GM18517 (cell line): ENCODE measurements around the gene LRRIQ4.
A peak's percentile ranks its signal among the peaks of the same experiment; 100 is the strongest.

ENCODE experiments used
- ATAC-seq: cut with Tn5 transposase; IDR thresholded peaks from one replicate; pipeline ENCODE4 v1.9.1; 2021; ENCODE audit warnings: mild to moderate bottlenecking, moderate library complexity; ENCODE audit not compliant: unreplicated experiment

Gene LRRIQ4

DNA sequence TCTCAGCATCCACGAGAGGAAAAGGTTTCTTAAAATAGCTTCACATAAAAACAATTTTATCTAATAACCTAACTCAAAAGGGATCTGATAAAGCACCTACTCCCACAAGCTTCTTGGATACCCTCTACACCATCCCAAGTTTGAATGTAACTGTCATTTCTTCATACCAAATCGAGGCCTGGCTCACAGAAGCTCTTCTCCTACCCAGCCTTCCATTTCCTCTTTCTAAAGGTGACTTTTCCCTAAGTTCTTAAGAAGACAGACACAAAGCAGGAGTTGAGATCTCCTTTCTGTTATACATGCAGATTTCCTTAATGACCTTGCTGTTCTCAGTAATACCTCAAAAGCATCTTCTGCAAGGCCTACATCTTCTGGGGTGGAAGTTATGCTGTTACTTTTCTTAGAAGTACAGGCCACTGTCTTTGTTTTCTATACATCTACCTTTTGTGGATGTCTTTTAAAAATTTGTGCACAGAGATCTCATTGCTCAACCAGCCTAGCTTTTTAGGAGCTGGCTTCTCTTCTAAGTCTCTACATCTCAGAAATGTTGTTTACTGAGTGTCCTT, 3.4 kb upstream of the LRRIQ4 start:
- no peak for ATAC-seq

GRCh38 chr3:169811631-169812331, 889 bp upstream of the LRRIQ4 start:
- no peak for ATAC-seq

DNA sequence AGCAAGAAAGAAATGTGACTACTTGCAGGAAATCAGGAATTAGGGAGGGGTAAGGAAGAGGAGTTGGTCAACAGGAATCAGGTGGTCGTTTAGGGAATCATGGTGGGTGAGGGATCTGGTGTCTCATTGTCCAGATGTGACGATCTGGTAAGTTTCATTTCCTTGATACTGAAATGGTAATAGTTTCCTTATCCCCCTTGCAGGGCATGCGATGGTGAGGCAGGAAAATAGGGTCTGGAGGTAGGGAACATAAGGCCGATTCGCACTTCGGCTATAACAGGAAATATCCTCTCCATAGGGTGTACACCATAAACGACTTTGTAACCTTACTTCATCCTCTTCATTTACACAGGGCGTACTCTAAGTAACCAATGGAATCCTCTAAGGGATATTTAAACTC, 608 bp downstream of the LRRIQ4 start:
- no peak for ATAC-seq

GRCh38 chr3:169813757-169814517, 1.3 kb downstream of the LRRIQ4 start:
- ATAC-seq = peak; percentile 92

GRCh38 chr3:169815590-169816150, 3.0 kb downstream of the LRRIQ4 start:
- ATAC-seq = no peak

- no peak for ATAC-seq
Measured at GRCh38 chr3:169818316-169818715, 5.6 kb downstream of the LRRIQ4 start.

DNA sequence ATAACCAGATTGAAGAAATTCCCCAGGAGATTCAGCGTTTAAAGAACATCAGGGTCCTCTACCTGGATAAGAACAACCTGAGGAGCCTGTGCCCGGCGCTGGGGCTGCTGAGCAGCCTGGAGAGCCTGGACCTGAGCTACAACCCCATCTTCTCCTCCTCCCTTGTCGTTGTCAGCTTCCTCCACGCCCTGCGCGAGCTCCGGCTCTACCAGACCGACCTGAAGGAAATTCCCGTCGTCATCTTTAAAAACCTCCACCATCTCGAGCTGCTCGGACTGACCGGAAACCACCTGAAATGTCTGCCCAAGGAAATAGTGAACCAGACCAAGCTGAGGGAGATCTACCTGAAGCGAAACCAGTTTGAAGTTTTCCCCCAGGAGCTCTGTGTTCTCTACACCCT, 9.4 kb downstream of the LRRIQ4 start:
- ATAC-seq = no peak

DNA sequence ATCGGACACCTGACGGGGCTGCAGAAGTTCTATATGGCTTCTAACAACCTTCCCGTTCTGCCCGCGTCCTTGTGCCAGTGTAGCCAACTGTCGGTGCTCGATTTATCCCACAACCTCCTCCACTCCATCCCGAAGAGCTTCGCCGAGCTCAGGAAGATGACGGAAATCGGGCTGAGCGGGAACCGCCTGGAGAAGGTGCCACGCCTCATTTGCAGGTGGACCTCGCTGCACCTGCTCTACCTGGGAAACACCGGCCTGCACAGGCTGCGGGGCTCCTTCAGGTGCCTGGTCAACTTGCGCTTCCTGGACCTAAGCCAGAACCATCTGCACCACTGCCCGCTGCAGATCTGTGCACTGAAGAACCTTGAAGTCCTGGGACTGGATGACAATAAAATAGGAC, 9.9 kb downstream of the LRRIQ4 start:
- ATAC-seq = no peak

GRCh38 chr3:169822983-169823382, 10.3 kb downstream of the LRRIQ4 start:
- no peak for ATAC-seq

- no peak for ATAC-seq
Measured at GRCh38 chr3:169825316-169825715, 12.6 kb downstream of the LRRIQ4 start.

DNA sequence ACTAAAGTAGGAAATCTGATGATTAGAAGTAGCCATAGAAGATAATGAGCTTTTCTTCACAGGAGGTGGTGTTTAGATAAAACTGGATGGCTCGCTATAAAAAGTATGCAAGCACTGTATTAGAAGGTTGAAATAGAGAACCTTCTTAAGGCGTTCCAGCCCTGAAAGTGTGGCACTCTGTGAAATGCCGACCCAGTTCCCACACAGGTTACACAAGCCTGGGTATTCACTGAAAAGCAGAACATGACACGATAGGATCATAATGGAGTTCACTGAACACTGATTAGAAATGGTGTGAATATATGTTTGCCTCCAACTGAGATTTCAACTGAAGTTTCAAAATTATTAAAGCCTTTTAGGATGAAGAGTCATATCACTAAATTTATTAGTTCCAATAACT, 15.0 kb downstream of the LRRIQ4 start:
- no peak for ATAC-seq

GRCh38 chr3:169835533-169835932, 22.9 kb downstream of the LRRIQ4 start:
- ATAC-seq = no peak

- ATAC-seq = peak; percentile 78
Measured at GRCh38 chr3:169836078-169836941, 23.6 kb downstream of the LRRIQ4 start.

DNA sequence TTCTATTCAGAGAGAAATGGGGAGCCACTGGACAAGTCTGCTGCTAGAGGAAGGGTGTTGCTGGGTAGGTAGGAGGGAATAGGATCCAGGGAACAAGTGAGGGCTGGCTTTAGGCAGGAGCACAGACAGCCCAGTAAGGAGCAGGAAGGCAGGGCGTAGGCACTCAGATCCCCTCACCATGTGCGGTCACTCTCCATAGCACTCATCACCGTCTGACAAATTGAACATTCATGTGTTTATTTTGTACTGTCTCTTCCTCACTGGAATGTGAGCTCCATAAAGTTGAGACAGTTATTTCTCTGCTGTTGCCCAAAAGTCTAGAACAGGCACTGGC, 24.2 kb downstream of the LRRIQ4 start:
- ATAC-seq = no peak

GRCh38 chr3:169838511-169839030, 25.9 kb downstream of the LRRIQ4 start:
- ATAC-seq = no peak

- ATAC-seq = no peak
Measured at GRCh38 chr3:169841171-169841570, 28.5 kb downstream of the LRRIQ4 start.

- ATAC-seq = no peak
Measured at GRCh38 chr3:169842960-169843359, 30.3 kb downstream of the LRRIQ4 start.

GRCh38 chr3:169846458-169847193, 34.0 kb downstream of the LRRIQ4 start:
- peak; percentile 95 for ATAC-seq

DNA sequence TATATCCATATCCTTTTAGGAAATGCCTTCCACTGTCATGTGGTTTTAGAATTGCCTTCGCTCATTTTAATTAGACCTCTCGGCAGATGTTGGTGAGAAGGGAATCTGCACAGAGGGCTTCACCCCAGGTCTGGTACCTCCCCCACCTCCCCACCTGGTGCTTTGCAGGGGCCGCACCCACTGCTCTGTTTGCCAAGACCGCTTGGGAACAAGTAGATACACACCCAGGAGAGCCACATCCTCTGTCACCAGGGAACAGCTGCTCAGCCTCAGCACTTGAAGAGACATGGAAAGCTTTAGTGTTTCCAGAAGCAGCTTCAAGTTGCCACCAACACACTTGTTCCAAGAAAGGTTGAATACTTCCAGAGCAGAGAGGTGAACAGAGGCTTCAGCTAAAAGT, 35.2 kb downstream of the LRRIQ4 start:
- no peak for ATAC-seq

DNA sequence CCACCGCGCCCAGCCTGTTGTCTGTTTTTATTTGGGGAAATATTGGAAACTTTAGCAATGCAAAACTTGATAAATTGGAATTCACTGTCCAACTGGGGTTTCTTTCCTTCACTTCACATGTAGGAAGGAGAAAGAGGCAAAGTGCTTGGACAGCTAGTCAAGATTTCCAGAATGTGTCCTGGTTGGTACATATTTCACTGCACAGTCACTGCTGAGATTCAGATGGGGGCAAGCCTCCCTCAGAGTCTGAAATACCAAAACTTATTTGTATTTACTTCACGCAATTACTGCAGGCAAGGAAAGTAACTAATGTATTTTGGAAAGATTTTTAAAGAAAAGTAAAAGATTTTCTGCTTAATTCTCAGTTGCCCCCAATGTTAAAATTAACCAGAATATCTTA, 36.1 kb downstream of the LRRIQ4 start:
- no peak for ATAC-seq
